HG03432 (cell line): ENCODE measurements around the gene LRRC56.

Experiments
- ATAC-seq: cut with Tn5 transposase; IDR thresholded peaks from one replicate; pipeline ENCODE4 v1.9.1; 2021; ENCODE audit warnings: mild to moderate bottlenecking, moderate library complexity; ENCODE audit not compliant: unreplicated experiment

Gene LRRC56, protein sequence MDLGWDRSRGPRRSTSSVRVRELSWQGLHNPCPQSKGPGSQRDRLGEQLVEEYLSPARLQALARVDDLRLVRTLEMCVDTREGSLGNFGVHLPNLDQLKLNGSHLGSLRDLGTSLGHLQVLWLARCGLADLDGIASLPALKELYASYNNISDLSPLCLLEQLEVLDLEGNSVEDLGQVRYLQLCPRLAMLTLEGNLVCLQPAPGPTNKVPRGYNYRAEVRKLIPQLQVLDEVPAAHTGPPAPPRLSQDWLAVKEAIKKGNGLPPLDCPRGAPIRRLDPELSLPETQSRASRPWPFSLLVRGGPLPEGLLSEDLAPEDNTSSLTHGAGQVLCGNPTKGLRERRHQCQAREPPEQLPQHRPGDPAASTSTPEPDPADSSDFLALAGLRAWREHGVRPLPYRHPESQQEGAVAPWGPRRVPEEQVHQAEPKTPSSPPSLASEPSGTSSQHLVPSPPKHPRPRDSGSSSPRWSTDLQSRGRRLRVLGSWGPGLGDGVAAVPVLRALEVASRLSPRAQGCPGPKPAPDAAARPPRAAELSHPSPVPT

DNA sequence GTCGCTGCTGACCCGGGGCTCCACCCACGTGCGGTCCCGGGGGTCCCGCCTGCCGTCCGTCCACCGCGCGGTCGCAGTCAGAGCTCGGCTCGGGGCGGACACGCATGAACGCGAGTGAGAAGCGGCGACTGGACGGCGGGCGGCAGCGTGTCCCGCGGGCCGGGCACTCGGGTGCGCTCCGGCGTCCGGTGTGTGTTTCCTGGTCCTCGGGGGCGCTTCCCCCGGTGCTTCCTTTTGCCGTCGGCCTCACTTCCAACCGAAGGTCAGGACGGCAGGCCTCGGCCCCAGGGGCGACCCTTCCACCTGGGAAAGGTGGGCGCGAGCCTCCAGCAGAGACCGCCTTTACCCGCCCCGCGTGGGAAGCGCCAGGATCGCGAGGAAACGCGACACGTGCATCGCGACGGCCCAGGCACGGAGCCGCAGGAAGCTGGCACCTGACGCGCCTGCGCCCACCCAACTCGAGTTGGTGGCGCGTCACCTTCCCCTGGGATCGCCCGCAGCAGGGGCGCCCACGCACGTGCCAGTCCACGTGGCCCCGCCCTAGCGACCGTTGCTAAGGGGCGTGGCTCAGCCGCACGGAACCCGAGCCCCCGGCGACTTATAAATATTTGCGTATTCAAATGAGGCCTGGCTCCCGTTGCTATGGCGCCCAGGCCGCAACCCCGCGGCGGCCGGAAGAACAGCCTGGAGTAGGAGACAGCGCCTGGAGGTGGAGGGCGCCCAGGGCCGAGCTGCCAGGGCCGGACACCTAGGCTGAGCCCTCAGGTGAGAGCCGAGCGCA lies at the start of gene LRRC56:
Gene LRRC56, plus strand, starts transcription at position 687 of the 781 bp plus-strand sequence. CDS start 3,158 bp downstream, outside the sequence.
- ATAC-seq: peak; percentile 47

DNA sequence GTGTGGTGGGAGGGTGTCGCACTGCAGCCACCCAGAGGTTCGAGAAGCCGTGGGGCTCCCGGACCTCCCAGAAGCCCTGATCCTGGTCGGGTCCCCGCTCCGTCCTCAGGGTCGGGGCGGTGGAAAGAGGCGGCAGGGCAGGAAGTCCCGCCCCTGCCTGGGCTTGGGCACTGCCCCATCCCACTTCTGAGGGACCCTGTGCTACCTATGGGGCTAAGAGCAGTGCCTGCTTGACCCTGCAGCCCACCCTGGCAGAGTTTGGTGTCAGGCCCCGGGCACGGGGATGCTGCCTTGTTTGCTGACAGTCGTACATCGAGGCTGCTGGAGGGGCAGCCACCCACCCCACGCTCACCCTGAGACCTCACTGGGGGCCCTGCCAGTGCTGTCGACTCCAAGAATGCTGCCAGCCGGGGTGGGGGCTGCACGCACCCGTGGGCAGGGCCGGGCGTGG lies 49.7 kb upstream of the LRRC56 start:
- no peak for ATAC-seq

DNA sequence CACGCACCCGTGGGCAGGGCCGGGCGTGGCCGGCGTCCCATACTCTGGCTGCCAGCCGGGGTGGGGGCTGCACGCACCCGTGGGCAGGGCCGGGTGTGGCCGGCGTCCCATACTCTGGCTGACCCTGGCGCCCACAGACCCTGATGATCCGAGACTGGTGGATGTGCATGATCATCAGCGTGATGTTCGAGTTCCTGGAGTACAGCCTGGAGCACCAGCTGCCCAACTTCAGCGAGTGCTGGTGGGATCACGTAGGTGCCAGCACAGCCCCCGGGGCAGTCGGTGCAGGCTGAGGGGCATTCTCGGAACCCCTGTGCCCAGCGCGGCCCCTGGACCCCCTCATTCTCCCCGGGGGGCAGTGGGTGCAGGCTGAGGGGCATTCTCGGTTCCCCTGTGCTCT lies 49.3 kb upstream of the LRRC56 start:
- ATAC-seq: no peak

DNA sequence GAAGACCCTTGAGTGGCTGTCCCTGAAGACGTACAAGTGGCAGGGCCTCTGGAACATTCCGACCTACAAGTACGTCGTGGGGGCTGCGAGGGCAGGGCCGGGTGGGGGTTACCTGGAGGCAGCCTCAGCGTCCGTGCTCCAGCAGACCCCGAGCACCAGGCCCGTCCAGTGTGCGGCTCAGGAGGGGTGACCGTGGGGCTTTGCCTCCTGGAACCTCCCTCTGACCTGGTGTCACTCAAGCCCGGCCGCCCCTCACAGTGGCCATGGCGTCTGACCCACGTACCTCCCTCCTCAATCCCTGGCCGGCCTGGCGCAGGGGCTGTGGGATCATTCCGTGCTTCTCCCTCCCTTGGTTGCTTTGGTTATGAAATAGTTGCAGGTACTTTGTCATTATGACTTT lies 48.7 kb upstream of the LRRC56 start:
- no peak for ATAC-seq

DNA sequence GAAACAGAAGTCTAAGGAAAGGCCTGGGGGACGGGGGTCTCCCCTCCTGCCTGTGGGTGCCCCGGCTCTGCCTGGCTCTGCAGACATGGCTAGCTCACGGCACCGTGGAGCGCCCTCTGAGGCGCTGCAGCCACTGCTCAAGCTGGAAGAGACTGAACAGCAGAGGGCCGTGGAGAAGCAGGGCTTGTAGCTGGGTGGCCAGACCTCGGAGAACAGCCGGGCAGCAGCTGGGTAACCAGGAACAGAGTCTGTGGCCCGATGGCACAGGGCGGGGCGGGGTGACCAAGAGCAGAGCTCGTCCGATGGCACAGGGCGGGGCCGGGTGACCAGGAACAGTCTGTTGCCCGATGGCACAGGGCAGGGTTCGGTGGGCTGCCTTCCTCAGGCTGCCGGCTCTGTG lies 48.3 kb upstream of the LRRC56 start:
- ATAC-seq: no peak

DNA sequence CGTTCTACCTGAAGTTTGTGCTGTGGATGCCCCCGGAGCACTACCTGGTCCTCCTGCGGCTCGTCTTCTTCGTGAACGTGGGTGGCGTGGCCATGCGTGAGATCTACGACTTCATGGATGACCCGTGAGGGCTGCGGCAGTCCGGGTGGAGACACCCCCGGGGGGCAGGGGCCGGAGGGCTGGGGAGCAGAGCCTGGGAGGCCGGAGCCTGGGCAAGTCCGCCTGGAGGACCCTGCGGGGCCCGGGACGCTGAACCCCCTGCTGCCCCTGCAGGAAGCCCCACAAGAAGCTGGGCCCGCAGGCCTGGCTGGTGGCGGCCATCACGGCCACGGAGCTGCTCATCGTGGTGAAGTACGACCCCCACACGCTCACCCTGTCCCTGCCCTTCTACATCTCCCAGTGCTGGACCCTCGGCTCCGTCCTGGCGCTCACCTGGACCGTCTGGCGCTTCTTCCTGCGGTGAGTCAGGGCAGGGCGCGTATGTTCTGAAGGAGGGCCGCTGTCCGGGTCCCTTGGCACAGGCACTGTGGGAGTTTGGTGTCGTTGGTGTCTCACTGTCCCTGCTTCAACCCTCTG lies 47.6 kb upstream of the LRRC56 start:
- ATAC-seq: no peak

DNA sequence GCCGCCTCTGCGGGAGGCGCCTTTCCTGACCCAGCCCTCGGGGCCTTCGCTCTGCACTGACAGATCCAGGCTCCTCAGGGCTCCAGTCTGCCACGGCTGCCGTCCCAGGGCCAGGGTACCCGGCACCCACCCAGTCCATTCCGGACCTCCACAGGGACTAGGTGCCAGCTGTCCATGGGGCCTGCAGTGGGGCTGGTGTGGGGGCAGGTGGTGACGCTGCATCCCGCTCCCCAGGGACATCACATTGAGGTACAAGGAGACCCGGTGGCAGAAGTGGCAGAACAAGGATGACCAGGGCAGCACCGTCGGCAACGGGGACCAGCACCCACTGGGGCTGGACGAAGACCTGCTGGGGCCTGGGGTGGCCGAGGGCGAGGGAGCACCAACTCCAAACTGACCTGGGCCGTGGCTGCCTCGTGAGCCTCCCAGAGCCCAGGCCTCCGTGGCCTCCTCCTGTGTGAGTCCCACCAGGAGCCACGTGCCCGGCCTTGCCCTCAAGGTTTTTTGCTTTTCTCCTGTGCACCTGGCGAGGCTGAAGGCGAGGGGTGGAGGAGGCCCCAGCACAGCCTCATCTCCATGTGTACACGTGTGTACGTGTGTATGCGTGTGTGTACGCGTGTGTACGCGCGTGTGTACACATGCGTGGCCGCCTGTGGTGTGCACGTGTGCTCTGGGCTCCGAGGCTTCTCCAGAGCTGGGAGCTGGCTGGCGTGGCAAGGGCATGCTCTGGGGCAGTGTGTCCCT lies 47.0 kb upstream of the LRRC56 start:
- no peak for ATAC-seq

DNA sequence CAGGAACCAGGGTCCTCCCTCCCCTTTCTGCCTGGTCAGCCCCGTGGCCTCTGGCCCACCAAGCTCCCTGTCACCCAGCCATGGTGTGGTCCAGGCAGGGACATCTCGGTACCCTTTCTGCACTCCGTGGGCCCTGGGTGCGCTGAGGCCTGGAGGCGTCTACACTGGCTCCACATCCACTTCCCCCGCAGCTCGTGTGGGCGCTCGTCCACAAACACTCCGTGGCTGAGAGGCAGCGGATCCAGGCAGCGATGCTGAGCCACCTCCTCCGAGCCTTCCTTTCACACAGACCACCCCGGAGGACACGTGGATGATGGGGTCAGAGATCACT lies 46.4 kb upstream of the LRRC56 start:
- no peak for ATAC-seq

DNA sequence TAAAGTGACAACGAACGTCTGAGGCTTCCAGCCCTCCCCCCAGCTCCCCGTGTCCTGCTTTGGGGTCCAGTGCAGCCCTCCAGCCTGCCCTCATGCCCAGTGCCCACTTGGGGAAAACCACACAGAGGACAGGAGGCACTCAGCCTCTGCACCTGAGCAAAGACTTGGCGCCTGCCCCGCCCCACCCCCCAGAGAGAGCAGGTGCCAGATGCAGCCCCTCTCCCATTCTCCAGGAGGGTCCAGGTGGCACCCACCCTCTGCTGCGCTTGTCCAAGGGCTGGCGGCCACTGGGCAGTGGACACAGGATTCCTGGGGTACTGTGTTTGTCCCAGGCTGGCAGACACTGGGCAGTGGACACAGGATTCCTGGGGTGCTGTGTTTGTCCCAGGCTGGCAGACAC lies 46.0 kb upstream of the LRRC56 start:
- no peak for ATAC-seq

DNA sequence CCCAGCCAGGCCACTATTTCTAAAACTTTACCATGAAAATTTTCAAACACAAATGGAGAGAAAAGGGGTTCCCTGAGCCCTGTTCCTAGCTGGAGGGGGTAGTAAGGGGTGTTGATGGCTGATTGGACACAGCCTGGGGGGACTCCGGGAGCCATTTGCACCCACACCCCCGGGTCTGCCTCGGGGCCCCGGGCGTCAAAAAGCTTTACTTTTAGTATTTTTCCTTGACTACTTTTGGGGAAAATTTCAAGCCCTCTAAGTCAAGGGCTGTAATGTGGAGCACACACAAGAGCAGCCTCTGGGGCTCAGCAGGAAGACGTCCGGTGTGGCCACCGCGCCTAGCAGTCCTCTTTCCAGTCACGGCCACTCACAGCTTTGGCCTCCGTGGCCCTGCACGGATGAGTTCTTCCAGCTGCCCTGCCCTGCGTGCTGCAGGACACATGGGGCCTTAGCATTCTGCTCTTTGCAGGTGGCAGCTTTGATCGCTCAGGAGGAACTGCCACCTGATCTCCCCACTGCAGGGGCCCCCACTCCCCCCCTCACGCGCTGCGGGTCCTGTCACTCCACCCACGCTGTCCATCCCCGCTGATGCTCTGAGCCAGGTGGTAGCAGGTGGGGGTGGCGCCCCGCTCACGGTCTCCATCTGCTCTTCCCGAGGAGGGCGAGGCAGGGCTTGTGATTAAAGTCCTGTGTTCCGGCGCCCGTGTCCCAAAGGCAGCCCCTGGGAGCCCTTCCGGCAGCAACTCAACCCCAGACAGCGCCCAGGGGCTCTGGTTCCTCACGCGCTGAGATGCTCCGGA lies 44.7 kb upstream of the LRRC56 start:
- no peak for ATAC-seq

DNA sequence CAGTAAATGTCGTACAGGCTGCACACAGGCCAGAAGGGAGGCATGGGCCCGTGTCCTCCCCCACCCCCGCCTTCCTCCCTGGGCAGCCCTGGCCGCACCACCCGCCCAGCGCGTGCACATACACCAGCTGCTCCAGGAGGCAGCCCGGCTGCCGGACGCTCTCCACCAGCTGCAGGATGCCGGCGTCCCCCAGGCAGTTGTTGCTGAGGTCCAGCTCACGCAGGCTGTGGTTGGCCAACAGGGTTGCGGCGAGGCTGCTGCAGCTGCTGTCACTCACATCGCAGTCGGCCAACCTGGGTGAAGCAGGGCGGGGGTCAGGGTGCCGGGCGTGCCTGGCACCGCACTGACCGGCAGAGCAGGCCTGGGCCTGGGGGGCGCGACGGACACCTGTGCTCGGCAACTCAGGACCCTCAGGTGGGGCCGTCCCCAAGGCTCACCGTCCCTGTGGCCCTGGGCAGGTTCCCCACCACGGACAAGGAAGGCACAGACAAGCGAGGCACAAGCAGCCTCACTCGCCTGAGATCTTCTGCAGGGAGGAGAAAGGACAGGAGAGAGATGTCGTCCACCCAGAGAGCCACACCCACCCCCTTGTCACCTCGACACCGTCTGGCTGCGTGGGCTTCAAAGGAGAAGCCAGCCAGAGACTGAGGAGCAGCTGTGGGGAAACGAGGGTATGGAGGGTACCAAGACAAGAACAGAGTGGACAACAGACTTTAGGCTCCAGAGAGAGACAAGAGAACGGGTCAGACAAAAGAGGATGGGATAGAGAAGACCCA lies 42.4 kb upstream of the LRRC56 start:
- ATAC-seq: no peak

DNA sequence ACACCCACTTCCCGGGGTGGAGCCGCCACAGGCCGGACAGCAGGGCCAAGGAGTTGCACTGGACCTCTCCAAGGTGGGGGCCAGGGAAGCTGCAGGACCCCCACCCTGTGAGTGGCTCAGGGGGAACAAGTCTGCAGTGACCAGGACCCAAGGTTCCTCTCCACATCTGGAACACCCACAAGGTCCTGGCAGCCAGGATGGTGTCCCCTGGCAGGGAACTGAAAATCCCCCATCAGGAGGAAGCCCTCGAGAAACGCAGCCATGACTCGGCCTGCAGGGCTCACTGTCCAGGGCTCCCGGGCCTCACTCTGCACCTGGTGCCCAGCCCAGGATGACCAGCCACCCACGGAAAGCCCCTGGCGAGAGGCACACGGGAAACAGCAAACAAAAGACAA lies 41.8 kb upstream of the LRRC56 start:
- ATAC-seq: no peak

DNA sequence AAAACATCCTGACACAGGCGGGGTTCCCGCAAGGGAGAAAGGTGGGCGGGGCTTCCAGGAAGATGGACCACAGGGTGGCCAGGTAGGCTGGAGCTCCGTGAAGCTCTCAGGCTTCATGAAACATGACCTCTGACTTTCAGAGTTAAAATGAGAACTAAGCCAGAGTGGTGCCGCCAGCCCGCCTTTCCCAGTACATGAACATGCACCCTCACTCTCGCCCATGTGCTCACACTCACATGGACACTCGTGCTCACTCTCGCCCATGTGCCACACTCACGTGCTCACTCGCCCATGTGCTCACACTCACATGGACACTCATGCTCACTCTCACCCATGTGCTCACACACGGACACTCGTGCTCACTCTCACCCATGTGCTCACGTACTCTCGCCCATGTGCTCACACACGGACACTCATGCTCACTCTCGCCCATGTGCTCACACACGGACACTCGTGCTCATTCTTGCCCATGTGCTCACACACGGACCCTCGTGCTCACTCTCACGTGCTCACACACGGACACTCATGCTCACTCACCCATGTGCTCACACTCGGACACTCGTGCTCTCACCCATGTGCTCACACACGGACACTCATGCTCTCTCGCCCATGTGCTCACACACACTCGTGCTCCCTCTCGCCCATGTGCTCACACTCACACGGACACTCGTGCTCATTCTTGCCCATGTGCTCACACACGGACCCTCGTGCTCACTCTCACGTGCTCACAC lies 40.3 kb upstream of the LRRC56 start:
- ATAC-seq: no peak

DNA sequence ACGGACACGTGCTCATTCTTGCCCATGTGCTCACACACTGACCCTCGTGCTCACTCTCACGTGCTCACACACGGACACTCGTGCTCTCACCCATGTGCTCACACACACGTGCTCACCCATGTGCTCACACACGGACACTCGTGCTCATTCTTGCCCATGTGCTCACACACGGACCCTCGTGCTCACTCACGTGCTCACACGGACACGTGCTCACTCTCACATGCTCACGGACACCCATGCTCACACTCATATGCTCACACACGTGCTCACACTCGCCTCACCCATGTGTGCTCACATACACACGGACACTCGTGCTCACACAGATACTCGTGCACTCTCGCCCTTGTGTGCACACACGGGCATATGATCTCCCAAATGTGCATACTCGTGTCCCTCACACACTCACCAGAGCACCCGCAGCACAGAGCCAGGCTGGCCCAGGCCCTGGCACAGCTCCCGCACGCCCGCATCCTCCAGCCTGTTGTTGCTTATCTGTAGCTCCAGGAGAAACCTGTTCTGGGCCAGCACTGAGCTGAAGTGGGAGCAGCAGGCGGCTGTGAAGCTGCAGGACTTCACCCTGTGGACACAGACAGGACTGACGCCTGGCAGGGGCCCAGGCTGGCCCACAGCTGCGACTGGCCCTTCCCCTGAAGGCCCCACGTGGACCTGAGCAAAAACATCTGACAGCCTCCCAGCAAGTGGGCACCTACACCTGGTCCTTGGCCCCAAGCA lies 39.6 kb upstream of the LRRC56 start:
- ATAC-seq: no peak

DNA sequence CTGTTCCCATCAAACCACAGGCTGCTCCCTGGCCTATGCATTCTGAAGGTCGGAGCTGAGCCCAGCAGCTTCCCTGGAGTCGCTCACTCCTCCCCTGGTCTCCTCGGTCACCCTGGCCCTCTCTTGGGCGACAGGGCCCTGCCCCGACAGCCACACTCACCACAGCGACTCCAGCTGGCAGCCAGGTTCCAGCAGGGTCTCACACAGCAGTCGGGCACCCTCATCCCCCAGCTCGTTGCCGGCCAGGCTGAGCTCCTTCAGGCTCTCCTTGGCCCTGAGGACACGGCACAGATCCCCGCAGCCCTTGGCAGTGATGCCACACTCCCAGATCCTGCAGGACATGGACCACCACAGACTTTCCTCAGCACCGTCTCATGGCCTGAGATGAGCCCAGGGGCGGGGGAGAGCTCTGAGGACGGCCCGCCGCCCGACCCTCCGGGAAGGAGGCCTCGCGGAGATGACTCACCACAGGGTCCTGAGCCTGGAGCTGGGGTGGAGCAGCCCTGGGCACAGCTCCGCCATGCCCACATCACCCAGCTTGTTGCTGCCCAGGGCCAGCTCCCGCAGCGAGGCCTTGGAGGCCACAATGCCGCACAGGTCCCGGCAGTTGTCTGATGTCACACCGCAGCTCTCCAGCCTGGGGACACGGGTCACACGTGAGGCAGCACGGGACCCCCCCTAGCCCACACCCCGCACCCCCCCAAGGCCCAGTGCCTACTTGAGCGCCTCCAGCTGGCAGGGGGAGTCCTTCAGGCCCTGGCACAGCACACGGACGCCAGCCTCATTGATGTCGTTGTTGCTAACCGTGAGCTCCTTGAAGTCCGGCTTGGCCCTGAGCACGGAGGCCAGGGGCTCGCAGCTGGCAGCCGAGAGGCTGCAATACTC lies 38.8 kb upstream of the LRRC56 start:
- ATAC-seq: no peak

DNA sequence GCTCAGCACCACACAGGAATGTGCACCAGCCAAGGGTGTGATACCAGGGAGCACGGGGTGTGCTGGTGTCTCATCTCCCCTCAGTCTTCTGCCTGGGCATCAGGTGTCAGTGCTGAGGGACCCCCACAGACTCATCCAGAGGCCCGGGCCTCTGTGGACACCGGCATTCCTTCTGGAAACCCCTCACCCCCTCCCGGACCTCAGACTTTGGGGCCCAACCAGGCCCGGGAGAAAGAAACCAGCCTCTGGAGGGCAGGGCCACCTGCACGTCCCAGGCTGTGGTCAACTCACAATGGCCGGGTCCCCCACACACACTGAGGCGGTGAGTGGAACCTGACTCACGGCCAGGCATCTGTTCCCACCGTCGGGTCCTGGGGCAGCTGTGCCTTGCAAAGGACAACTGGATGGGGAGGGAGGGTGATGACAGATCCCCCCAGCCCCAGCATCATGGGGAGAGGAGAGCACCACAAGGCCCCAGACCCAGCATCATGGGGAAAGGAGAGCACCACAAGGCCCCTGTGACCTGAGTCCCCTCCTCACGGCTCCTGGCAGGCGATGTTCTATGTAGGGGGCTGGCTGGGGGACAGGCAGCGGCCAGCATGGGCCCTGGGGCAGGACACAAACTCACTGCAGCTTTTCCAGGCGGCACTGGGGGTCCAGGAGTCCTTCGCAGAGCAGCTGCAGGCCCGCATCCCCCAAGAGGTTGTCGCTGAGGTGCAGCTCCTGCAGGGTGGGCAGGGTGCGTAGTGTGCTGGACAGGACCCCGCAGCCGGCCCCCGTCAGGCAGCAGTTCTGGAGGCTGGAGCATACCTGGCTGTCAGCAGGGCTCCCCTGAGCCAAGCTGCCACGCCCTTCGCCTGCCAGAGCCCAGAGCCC lies 37.9 kb upstream of the LRRC56 start:
- ATAC-seq: no peak
